AG09309 (cell line): ENCODE data around the gene AGER.

Experiments used
- DNase-seq: peaks from one replicate; pipeline ENCODE4 v3.0.0-alpha.2; 2010; ENCODE audit warnings: low read depth
- H3K4me3 ChIP-seq: 2 replicates; pipeline ENCODE4 v1.5.1; 2011; ENCODE audit warnings: mild to moderate bottlenecking, low read depth, low read length, moderate library complexity; ENCODE audit not compliant: control insufficient read depth
- CTCF ChIP-seq: IDR thresholded peaks from 2 replicates; pipeline ENCODE4 v1.5.1; 2011; ENCODE audit warnings: mild to moderate bottlenecking, low read depth, low read length, inconsistent platforms; ENCODE audit not compliant: insufficient read depth, control insufficient read depth; ENCODE audit errors: missing control alignments

AGER gene

GRCh38 chr6:32178547-32179440 is 5.3 kb downstream of the AGER start:
- no peak for TF ChIP-seq CTCF
- peak overlapping the region; percentile 100 for H3K4me3 ChIP-seq
- no peak for DNase-seq

DNA sequence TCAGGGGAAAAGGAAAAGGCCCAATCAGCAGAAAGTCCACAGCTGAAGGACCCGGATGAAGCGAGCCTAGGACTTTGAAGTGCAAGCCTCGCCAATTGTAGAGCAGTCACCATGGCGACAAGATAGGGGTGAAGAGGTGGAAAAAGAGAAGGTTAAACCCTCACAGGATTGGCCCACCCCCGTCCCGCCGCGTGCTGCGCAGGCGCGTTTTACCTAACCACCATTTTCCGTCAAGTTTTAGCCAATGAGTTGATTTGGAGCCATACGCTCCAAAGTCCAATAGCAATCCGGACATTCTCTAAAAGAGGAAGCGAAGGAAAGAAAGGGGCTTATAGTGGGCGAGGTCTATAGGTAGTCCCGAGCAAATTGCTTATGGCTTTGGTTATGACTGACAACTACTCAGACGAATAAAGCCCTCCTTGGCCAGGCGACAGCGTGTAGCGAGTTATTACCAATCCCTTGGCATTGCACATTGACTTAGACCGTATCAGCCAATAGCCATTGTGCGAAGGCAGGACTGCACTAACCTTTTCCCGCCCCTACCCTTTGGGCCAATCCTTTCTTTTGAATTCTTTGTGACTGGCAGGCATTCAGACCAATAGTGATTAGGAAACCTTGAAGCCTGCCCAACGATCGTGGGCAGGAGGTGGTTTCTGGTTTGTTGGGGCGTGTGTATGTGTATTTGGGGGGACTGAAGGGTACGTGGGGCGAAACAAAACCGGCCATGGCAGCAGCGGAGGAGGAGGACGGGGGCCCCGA is 6.1 kb downstream of the AGER start, which contains the start of gene RNF5:
Gene RNF5, plus strand, starts transcription at position 618 of the 759 bp plus-strand sequence. Its CDS starts 107 bp downstream, at position 725.
- H3K4me3 ChIP-seq, result peak within 1 kb of the TSS; percentile 100
- DNase-seq, result peak; percentile 100
- TF ChIP-seq CTCF, result no peak

- TF ChIP-seq CTCF, result no peak
- no peak for DNase-seq
These were observed 6.8 kb downstream of the AGER start for GRCh38 chr6:32177183-32177787.

DNA sequence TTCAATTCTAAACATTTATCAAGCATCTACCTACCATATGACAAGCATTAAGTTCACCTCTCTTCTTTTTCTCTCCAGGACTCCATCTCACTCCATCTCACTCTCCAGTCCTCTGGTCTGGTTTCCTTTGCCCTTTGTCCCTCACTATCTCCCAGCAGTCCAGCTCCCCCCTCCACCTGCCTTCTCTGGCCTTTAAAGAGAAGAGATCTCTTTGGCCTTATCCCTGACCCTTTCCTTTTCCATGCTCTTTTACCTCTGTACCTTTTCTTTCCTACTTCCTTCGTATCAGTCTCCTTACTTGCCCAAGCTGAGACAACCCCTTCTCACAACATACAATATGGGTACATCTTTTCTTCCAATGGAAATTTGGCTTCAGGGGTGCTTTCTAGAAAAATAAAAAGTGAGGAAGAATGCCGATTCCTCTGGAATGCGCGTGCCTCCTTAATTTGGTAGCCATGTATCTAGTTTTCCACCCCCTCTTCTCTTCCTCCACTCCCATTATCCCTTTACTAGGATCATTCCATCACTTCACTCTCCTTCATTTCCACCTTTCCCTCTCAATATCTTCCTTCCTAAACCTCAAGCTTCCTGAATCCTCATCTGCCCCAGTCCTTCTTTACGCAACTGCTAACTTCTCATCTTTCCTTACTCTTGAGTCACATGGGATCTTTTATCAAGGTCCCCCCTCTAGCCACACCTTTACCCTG is 7.4 kb downstream of the AGER start:
- peak overlapping the region; percentile 100 for H3K4me3 ChIP-seq
- DNase-seq, result no peak
- TF ChIP-seq CTCF, result no peak

More at GRCh38 chr6:32177183-32177787, 6.8 kb downstream of the AGER start:
- H3K4me3 ChIP-seq, result peak overlapping the region; percentile 100

DNA sequence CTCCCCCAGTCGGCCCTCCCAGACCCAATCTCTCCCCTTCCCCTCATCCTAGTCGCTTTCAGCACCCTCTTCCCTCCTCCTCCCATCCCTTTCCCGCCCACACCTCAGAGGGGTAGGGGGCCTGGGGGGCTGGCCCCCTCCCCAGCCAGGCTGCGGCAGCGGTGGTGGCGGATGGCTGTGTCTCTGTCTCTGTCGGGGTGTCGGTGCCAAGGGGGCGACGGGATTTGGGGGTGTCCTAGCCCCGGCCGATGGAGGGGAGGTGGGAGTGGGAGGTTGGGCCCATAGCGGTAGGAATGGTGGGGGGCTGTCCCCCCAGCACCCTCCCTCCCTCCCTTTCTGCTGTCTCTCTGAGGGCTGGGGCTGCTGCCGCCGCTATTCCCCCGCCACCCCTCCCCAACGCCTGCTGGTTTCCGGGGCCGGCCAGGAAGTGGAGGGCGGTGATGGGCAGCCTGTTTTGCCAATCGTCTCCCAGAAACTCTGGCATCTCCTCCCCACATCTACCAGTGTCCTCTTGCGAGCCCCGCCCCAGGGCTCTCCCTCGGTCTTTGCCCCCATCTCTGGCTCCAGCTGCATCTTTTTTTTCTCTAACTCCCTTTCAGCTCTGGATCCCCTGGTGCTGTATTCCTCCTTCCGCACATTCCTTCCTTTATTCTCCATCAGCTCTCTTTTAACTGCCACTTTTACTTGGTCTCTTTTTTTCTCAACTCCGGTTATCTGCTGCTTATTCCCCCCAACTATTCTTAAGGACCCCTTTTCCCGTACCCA is 8.2 kb downstream of the AGER start, which contains the start of gene AGPAT1:
Gene AGPAT1, minus strand, starts transcription at position 374 of the 765 bp plus-strand sequence. CDS start 4,588 bp downstream, outside the sequence.
- peak within 1 kb of the TSS; percentile 100 for H3K4me3 ChIP-seq

More for the DNA sequence above, 8.2 kb downstream of the AGER start, which contains the start of gene AGPAT1:
- TF ChIP-seq CTCF, result no peak
- peak; percentile 93 for DNase-seq
